Measurements from ENCODE around the gene ELP6.

- TF ChIP-seq RAD21 (IDR thresholded peaks at IDR 0.05; ENCODE audit: low read depth) (no peak), REST (IDR thresholded peaks at IDR 0.05; ENCODE audit: low read depth) (no peak), TAF1 (IDR thresholded peaks at IDR 0.05; ENCODE audit: low read depth) (no peak), EGR1 (IDR thresholded peaks at IDR 0.05) (no peak), TCF12 (IDR thresholded peaks at IDR 0.05; ENCODE audit: low read depth) (no peak), USF1 (IDR thresholded peaks at IDR 0.05) (no peak), CEBPB (IDR thresholded peaks at IDR 0.05) (no peak)
These were observed 7.2 kb upstream of the ELP6 start for GRCh38 chr3:47520756-47521155.

Data from Ishikawa (cell line).